Femur (tissue), 1 donor: ENCODE data around the gene PRUNE1.

Source experiments
- DNase-seq: peaks from one replicate; pipeline ENCODE4 v3.0.0-alpha.2; 2017

Gene PRUNE1

GRCh38 chr1:150979092-150980056 lies 28.9 kb upstream of the PRUNE1 start:
- DNase-seq, result peak; percentile 93

DNA sequence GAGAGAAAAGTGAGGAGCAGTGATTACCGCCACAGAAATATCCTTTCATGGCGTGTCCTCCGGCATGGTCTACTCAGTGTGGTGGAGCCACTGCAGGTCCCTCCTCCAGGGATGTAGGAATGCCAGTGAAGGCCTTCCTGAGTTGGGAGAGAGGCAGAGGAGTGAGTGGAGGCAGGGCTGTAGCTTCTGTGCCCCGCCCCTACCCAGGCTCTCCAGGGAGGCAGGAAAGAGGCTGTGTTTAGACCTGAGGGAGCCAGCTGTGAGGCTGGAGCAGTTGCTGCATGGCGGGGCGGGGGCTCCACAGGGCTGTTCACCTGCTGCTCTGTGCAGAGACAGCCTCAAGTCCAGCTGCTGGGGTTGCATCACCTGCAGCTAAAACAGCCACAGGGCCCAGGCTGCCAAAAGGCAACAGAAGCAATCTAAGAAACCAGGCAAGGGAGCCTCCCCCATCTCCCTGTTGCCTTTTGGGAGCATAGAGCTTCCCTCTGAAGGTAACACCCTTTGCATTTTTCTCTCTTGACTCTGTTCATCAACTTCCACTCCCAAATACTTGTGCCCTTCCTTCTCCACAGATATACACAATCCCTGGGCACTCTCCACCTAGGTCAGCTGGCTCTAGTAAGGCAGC lies 27.0 kb upstream of the PRUNE1 start:
- DNase-seq, result no peak

DNA sequence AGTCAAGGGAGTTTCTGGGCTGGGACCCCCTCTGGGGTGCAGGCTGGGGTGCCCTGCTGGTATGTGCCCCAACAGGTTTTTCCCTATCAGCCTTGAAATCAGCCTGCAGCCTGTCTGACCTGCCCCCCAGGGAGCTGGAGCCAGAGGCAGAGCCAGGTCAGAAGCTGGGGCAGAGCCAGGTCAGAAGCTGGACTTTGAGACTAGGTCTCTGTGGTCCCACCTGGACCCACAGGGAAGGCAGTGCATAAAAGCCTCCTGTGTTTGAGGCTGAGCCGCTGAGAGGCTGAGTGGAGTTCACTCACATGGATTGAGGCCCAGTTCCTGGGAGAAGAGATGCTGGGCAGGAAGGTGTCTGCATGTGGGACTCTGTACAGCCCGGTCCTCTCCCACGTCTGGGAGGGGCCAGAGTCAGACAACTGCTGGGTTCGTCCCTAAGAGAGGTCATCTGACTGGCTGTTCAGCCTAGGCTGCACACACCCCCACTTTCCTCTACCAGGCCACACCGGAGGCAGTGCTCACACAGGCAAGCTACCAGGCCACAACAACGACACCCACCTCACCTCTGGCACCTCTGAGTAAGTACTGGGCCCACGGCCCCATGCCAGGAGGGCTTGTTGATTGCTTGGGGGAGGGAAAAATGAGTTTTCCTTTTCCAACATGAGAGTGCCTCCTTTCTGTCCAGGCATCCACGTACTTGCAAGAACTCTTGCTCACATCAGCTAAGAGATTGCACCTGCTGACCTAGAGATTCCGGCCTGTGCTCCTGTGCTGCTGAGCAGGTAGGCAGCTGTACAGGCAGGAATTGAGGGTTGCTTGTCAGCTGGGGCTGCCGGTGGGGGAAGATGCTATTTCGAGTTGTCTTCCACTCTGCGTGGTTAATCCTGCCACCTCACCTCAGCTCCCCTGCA lies 26.2 kb upstream of the PRUNE1 start, which contains the start of gene ANXA9:
Gene ANXA9 (plus strand): TSS at position 488 of the 908 bp plus-strand sequence. CDS start 814 bp downstream, outside the sequence.
- no peak for DNase-seq

DNA sequence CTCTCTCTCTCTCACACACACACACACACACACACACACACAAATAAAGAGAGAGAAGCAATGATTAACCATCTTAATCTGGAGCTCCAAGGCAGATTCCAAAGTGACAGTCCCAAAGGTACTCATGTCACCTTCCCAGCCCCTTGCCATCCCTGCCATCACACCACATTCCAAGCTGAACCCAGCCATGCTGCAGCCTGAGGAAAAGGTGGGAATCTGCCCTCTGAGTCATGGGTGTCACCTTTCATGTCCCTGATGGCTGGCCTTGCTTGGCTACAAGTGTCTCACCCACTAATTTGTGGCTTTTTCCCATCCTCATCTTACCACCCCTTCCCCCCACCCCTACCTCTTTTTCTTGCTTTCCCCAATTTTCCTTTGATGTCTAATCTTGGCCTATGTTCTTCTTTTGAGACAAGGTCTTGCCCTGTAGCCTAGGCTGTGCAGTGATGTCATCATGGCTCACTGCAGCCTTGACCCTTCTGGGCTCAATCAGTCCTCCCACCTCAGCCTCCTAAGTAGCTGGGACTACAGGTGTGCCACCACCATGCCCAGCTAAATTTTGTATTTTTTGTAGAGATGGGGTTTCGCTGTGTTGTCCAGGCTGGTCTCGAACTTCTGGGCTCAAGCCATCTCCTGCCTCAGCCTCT lies 22.9 kb upstream of the PRUNE1 start:
- DNase-seq, result no peak

- DNase-seq, result no peak
Observed at GRCh38 chr1:150987924-150988323, 20.3 kb upstream of the PRUNE1 start.

GRCh38 chr1:150992626-150993025 lies 15.6 kb upstream of the PRUNE1 start:
- DNase-seq, result no peak

DNA sequence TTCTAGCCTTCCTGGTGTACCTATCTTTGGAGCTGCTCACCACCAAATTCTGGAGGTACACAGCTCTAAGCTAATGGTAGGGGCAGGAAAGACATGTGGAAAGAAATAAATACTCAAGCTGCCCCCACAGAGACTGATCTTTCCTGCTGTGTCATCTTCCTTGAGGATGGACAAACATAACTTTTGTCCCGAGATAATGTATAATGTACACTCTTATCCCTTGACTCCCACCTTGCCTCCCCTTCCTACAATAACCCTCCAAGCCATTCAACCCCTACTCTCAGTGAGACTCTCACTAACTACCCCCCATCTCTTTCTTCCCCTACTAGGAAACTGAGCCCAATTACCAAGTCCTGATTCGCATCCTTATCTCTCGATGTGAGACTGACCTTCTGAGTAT lies 14.0 kb upstream of the PRUNE1 start:
- no peak for DNase-seq

- no peak for DNase-seq
Observed at GRCh38 chr1:150995460-150995859, 12.8 kb upstream of the PRUNE1 start.

DNA sequence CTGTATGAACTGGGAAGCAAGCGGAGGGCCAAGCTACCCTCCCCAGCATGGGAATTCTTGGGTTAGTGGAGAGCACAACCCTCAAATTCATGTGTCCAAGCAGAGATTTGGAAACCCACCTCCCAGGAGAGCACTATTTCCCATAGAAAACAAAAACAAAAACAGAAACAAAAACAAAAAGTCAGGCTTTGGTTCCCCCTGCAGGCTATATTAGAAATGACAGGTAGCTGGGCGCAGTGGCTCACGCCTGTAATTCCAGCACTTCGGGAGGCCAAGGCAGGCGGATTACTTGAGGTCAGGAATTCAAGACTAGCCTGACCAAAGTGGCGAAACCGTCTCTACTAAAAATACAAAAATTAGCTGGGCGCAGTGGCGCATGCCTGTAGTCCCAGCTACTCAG lies 12.4 kb upstream of the PRUNE1 start:
- no peak for DNase-seq

DNA sequence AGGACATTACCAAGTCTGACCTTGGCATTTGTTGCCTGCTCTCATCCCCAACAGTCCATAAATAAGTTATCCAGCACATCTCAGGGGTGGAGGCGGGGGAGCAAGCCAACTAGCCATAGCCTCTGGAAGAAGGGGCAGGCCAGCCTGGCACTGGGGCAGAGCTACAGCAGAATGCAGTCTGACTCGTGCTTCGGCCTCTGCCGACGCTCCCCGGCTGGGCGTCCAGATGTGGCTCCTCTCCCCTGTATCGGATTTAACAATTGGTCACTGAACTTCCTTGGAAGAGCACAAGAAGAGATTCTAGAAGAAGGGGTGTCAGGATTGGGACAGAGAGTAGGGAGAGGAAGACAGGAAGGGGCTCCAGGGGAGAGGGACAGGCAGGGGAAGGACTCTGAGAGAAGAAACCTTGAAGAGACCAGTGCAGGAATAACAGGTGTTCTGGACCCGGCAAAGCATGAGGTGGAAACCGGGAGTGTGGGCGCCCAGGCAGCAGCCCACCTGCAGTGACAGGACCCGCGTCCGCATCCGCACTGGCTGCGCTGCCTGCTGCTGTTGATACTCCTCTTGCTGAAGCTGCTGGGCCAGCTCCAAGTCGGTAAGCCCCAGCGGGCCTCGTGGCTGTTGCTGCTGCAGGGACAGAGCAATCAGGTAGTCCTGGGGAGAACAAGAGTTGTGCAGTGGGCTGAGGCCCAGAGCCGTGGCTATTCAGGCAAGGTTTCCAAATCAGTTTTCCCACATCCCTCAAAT lies 10.9 kb upstream of the PRUNE1 start:
- no peak for DNase-seq

DNA sequence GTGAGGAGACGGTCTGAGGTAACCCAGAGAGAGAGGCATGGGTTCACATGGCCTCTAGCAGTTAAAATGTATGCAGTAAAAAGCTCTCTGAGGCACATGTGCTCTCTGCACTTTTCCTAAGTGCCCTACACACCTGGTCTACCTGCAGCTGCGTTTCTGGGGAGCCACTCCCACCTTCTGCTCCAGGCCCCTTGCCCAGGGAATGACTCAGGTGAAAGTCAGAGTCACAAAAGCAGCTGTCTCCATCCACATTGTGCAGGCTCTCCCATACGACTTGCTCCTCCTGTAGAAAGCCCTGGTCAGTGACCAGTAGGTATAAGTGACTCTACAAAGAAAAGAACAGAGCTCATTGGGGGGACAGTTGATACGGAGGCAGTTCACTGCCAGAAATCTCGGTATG lies 10.3 kb upstream of the PRUNE1 start:
- DNase-seq, result no peak

DNA sequence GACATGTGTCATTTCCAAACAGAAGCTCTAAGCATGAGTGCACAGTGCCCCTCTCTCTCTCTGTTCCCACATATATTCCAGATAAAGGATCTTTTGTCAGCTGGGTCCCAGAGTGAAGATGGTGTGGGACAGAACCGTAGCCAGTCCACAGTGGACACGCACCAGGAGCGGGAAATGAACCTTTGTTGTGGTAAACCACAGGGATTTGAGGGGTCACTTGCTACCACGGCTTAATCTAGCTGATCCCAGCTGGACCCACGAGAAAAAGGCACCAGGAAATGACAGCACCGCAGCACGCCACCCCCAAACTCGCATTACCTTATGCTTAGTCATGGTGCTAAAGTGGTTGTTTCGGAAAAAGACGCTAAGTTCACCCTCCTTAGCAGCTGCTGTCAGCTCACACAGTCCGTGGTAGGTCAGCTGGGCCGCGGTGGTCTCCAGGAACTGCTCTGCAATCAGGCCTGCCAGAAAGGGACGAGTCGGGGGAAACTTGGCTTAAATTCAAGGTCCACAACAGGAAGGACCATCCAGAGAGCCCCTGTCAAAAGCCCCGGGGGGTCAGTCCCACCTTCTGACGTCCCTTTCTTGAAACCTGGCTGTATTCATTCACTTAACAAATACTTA lies 9.1 kb upstream of the PRUNE1 start:
- no peak for DNase-seq

DNA sequence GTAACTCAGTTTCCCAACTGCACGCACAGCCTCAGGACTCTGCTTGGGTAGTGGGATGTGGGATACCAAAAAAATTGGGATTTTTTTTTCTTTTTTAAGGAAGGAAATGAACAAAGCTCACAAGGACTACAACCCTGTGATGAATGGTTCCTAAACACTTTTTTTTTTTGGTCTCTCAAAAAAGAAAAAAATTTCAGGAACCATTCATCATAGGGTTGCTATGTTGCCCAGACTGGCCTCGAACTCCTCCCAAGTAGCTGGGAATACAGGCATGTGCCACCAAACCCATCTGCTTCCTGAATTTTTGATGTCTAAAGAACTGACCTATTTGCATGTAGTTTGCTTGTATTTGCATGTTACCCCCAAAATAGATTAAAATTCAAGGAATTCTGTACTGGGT lies 8.3 kb upstream of the PRUNE1 start:
- DNase-seq, result no peak

GRCh38 chr1:151000408-151000807 lies 7.8 kb upstream of the PRUNE1 start:
- no peak for DNase-seq

DNA sequence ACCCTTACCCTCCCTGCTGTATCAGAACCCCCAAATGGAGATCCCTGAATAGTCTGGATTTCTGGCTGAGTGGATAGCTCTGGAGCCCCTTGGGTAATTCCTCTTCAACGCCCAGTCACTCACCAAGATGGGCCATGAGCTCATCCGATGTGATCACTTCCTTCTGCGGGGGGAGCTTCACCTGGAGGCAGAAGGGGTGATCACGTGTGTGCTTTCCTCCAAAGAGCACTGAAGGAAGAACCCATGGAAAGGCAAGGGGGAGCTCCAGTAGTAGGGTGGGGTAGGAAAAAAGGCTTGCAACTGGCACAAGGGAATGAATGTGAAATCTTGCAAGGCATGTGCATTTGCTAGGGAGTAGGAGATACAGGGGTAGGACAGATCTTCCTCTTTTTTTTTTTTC lies 6.6 kb upstream of the PRUNE1 start:
- no peak for DNase-seq

DNA sequence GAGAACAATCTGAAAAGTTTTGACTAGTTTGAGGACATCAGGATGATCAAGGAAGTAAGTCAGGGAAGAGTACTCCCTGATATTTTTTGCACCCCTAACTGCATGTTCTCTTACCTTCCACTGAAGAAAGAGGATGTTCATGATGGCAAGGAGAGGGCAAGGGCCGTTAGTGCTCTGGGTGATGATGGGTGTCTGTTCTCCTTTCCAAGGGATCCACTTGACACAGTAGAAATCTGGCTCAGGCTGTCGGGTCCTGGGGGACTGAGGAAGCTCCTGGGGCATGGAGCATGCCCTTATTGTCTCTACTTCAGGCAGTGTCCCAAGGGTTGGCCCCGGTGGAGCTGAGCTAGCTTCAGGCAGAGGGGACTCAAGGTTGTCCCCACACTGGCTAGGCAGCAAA lies 6.2 kb upstream of the PRUNE1 start:
- no peak for DNase-seq

GRCh38 chr1:151002611-151003010 lies 5.6 kb upstream of the PRUNE1 start:
- no peak for DNase-seq

GRCh38 chr1:151003180-151003579 lies 5.1 kb upstream of the PRUNE1 start:
- no peak for DNase-seq

- no peak for DNase-seq
Observed at GRCh38 chr1:151005729-151006319, 2.4 kb upstream of the PRUNE1 start.

- DNase-seq, result peak; percentile 86
Observed at GRCh38 chr1:151006327-151007052, 1.8 kb upstream of the PRUNE1 start, which contains the start of gene MINDY1. TSS of gene MINDY1 (minus strand) at chr1:151006902. CDS start at chr1:151002617, 4,285 bp downstream.
